ENCODE data around the gene SLF2.

Gene SLF2

GRCh38 chr10:100901051-100901450 lies 11.7 kb upstream of the SLF2 start:
- DNase-seq (ENCODE audit: low spot score) = no peak

- no peak for DNase-seq (ENCODE audit: low spot score)
These were observed 10.1 kb upstream of the SLF2 start for GRCh38 chr10:100902622-100903021.

- DNase-seq (ENCODE audit: low spot score) = no peak
These were observed 7.8 kb upstream of the SLF2 start for GRCh38 chr10:100904917-100905316.

- DNase-seq (ENCODE audit: low spot score) = no peak
These were observed 5.6 kb upstream of the SLF2 start for GRCh38 chr10:100907175-100907574.

GRCh38 chr10:100907773-100908363 lies 4.9 kb upstream of the SLF2 start:
- no peak for DNase-seq (ENCODE audit: low spot score)

GRCh38 chr10:100908378-100908777 lies 4.4 kb upstream of the SLF2 start:
- no peak for DNase-seq (ENCODE audit: low spot score)

GRCh38 chr10:100909501-100910263 lies 3.1 kb upstream of the SLF2 start:
- no peak for DNase-seq (ENCODE audit: low spot score)

- no peak for DNase-seq (ENCODE audit: low spot score)
These were observed 1.3 kb upstream of the SLF2 start for GRCh38 chr10:100911472-100911871.

GRCh38 chr10:100912013-100912604 lies 654 bp upstream of the SLF2 start:
- no peak for DNase-seq (ENCODE audit: low spot score)

GRCh38 chr10:100913470-100913865 lies 705 bp downstream of the SLF2 start:
- DNase-seq (ENCODE audit: low spot score) = peak; percentile 2

GRCh38 chr10:100917071-100917470 lies 4.3 kb downstream of the SLF2 start:
- no peak for DNase-seq (ENCODE audit: low spot score)

GRCh38 chr10:100923580-100923979 lies 10.8 kb downstream of the SLF2 start:
- DNase-seq (ENCODE audit: low spot score) = no peak

GRCh38 chr10:100927266-100927665 lies 14.5 kb downstream of the SLF2 start:
- no peak for DNase-seq (ENCODE audit: low spot score)

GRCh38 chr10:100928039-100928438 lies 15.3 kb downstream of the SLF2 start:
- no peak for DNase-seq (ENCODE audit: low spot score)

- DNase-seq (ENCODE audit: low spot score) = no peak
These were observed 17.6 kb downstream of the SLF2 start for GRCh38 chr10:100930368-100930767.

- DNase-seq (ENCODE audit: low spot score) = no peak
These were observed 21.4 kb downstream of the SLF2 start for GRCh38 chr10:100934084-100934659.

- no peak for DNase-seq (ENCODE audit: low spot score)
These were observed 27.1 kb downstream of the SLF2 start for GRCh38 chr10:100939763-100940344.

- no peak for DNase-seq (ENCODE audit: low spot score)
These were observed 29.5 kb downstream of the SLF2 start for GRCh38 chr10:100942229-100942628.

GRCh38 chr10:100943508-100943907 lies 30.7 kb downstream of the SLF2 start:
- DNase-seq (ENCODE audit: low spot score) = no peak

- DNase-seq (ENCODE audit: low spot score) = no peak
These were observed 33.0 kb downstream of the SLF2 start for GRCh38 chr10:100945754-100946153.

- no peak for DNase-seq (ENCODE audit: low spot score)
These were observed 36.2 kb downstream of the SLF2 start for GRCh38 chr10:100948916-100949315.

- no peak for DNase-seq (ENCODE audit: low spot score)
These were observed 47.5 kb downstream of the SLF2 start for GRCh38 chr10:100960251-100960650.

All from SW480 (cell line).